Measurements from ENCODE around the gene TMEM95. TPM values are rescaled to one million over a fixed set of nuclear protein-coding genes. Genes with fewer than 3 reads are reported as not detected.

The TMEM95 gene
- total and polyA plus RNA-seq, 2 experiments from 2014 or later = not detected

- Histone ChIP-seq H3K4me2 (no peak overlapping the region), H2AFZ (no peak overlapping the region), H3K36me3 (ENCODE audit: insufficient read depth) (no peaks in the 10 kb centered on the region), H3F3A (replicated peaks; ENCODE audit: low read depth) (peaks cover 3% of the 10 kb centered on the region), H3K9me2 (ENCODE audit: insufficient read depth) (no peaks in the 10 kb centered on the region), H3K27me3 (ENCODE audit: insufficient read depth) (no peaks in the 10 kb centered on the region), H3K27ac (ENCODE audit: low read depth) (no peak overlapping the region), H4K20me1 (replicated peaks; ENCODE audit: insufficient read depth) (no peaks in the 10 kb centered on the region; the same call in 1 of the 2 replicates), H3K4me3 (no peak overlapping the region), H3K4me1 (ENCODE audit: insufficient read depth) (peaks cover 18% of the 10 kb centered on the region), H3K79me2 (replicated peaks; ENCODE audit: insufficient read depth) (no peaks in the 10 kb centered on the region)
- Mint-ChIP-seq H3K27ac (no peak overlapping the region), H3K36me3 (ENCODE audit: low read depth) (peaks cover 4% of the 10 kb centered on the region; the same call in 1 of the 3 replicates), H3K4me1 (peaks cover 16% of the 10 kb centered on the region), H3K27me3 (ENCODE audit: insufficient read depth, low read depth, poor library complexity) (peaks cover 23% of the 10 kb centered on the region), H3K9me3 (no peaks in the 10 kb centered on the region), H3K4me3 (no peak overlapping the region)
- DNase-seq (ENCODE audit: low spot score) = no peak
- ATAC-seq = no peak
- TF ChIP-seq ZNF331 (CRISPR knock-in tag; IDR thresholded peaks at IDR 0.05; ENCODE audit: low read depth) (no peak), ETS1 (IDR thresholded peaks at IDR 0.05) (no peak), STAT1 (IDR thresholded peaks at IDR 0.05; ENCODE audit: unreplicated experiment) (no peak), CREB1 (CRISPR knock-in tag; IDR thresholded peaks at IDR 0.05; ENCODE audit: low read depth) (no peak), NANOG (IDR thresholded peaks at IDR 0.05; ENCODE audit: borderline replicate concordance) (no peak), REST (IDR thresholded peaks at IDR 0.05; ENCODE audit: unreplicated experiment) (no peak), JUNB (IDR thresholded peaks at IDR 0.05; ENCODE audit: unreplicated experiment) (no peak), EZH2 (IDR thresholded peaks at IDR 0.05; ENCODE audit: low read depth, unreplicated experiment) (no peak), POLR2AphosphoS5 (IDR thresholded peaks at IDR 0.05; ENCODE audit: low read depth) (no peak), EZH2phosphoT487 (IDR thresholded peaks at IDR 0.05; ENCODE audit: unreplicated experiment) (no peak), ZNF114 (CRISPR knock-in tag; IDR thresholded peaks at IDR 0.05) (no peak)
- TF ChIP-seq, protein P1, sequence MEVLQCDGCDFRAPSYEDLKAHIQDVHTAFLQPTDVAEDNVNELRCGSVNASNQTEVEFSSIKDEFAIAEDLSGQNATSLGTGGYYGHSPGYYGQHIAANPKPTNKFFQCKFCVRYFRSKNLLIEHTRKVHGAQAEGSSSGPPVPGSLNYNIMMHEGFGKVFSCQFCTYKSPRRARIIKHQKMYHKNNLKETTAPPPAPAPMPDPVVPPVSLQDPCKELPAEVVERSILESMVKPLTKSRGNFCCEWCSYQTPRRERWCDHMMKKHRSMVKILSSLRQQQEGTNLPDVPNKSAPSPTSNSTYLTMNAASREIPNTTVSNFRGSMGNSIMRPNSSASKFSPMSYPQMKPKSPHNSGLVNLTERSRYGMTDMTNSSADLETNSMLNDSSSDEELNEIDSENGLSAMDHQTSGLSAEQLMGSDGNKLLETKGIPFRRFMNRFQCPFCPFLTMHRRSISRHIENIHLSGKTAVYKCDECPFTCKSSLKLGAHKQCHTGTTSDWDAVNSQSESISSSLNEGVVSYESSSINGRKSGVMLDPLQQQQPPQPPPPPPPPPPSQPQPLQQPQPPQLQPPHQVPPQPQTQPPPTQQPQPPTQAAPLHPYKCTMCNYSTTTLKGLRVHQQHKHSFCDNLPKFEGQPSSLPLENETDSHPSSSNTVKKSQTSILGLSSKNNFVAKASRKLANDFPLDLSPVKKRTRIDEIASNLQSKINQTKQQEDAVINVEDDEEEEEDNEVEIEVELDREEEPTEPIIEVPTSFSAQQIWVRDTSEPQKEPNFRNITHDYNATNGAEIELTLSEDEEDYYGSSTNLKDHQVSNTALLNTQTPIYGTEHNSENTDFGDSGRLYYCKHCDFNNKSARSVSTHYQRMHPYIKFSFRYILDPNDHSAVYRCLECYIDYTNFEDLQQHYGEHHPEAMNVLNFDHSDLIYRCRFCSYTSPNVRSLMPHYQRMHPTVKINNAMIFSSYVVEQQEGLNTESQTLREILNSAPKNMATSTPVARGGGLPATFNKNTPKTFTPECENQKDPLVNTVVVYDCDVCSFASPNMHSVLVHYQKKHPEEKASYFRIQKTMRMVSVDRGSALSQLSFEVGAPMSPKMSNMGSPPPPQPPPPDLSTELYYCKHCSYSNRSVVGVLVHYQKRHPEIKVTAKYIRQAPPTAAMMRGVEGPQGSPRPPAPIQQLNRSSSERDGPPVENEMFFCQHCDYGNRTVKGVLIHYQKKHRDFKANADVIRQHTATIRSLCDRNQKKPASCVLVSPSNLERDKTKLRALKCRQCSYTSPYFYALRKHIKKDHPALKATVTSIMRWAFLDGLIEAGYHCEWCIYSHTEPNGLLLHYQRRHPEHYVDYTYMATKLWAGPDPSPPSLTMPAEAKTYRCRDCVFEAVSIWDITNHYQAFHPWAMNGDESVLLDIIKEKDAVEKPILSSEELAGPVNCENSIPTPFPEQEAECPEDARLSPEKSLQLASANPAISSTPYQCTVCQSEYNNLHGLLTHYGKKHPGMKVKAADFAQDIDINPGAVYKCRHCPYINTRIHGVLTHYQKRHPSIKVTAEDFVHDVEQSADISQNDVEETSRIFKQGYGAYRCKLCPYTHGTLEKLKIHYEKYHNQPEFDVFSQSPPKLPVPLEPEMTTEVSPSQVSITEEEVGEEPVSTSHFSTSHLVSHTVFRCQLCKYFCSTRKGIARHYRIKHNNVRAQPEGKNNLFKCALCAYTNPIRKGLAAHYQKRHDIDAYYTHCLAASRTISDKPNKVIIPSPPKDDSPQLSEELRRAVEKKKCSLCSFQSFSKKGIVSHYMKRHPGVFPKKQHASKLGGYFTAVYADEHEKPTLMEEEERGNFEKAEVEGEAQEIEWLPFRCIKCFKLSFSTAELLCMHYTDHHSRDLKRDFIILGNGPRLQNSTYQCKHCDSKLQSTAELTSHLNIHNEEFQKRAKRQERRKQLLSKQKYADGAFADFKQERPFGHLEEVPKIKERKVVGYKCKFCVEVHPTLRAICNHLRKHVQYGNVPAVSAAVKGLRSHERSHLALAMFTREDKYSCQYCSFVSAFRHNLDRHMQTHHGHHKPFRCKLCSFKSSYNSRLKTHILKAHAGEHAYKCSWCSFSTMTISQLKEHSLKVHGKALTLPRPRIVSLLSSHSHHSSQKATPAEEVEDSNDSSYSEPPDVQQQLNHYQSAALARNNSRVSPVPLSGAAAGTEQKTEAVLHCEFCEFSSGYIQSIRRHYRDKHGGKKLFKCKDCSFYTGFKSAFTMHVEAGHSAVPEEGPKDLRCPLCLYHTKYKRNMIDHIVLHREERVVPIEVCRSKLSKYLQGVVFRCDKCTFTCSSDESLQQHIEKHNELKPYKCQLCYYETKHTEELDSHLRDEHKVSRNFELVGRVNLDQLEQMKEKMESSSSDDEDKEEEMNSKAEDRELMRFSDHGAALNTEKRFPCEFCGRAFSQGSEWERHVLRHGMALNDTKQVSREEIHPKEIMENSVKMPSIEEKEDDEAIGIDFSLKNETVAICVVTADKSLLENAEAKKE (CRISPR knock-in tag; IDR thresholded peaks at IDR 0.05) = no peak
- TF ChIP-seq, protein P2, sequence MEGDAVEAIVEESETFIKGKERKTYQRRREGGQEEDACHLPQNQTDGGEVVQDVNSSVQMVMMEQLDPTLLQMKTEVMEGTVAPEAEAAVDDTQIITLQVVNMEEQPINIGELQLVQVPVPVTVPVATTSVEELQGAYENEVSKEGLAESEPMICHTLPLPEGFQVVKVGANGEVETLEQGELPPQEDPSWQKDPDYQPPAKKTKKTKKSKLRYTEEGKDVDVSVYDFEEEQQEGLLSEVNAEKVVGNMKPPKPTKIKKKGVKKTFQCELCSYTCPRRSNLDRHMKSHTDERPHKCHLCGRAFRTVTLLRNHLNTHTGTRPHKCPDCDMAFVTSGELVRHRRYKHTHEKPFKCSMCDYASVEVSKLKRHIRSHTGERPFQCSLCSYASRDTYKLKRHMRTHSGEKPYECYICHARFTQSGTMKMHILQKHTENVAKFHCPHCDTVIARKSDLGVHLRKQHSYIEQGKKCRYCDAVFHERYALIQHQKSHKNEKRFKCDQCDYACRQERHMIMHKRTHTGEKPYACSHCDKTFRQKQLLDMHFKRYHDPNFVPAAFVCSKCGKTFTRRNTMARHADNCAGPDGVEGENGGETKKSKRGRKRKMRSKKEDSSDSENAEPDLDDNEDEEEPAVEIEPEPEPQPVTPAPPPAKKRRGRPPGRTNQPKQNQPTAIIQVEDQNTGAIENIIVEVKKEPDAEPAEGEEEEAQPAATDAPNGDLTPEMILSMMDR (conservative IDR thresholded peaks at IDR 0.05; ENCODE audit: low read depth in 2 of 2) = no peak
These were observed 2.4 kb downstream of the TMEM95 start for GRCh38 chr17:7357381-7357780.

All from GM23338 (cell line).